ENCODE results near the gene MORN1.
A peak's percentile ranks its signal among the peaks of the same experiment; 100 is the strongest.

MORN1 gene

GRCh38 chr1:2394761-2395160 is 3.4 kb upstream of the MORN1 start:
- Histone ChIP-seq H3K4me3 (ENCODE audit: low read length) (no peak overlapping the region), H3K4me2 (ENCODE audit: low read length) (no peak overlapping the region), H3K27ac (ENCODE audit: low read depth, low read length) (no peak overlapping the region), H3K4me1 (ENCODE audit: control insufficient read depth, low read length) (peaks cover 28% of the 10 kb centered on the region), H3K36me3 (ENCODE audit: control insufficient read depth, low read length) (peaks cover 81% of the 10 kb centered on the region), H3K79me2 (ENCODE audit: control insufficient read depth, low read length) (peaks cover 76% of the 10 kb centered on the region), H3K9me3 (ENCODE audit: control insufficient read depth, insufficient read depth, low read length) (no peaks in the 10 kb centered on the region), H4K20me1 (ENCODE audit: control insufficient read depth, insufficient read depth, low read depth, low read length) (peaks cover 18% of the 10 kb centered on the region; the same call in 1 of the 2 replicates), H3K27me3 (ENCODE audit: control insufficient read depth, low read length) (no peaks in the 10 kb centered on the region), H3K9me2 (replicated peaks; ENCODE audit: control insufficient read depth, low read length) (no peaks in the 10 kb centered on the region), H3F3A (ENCODE audit: control insufficient read depth, insufficient read depth) (peaks cover 7% of the 10 kb centered on the region)
- TF ChIP-seq EZH2phosphoT487 (IDR thresholded peaks at IDR 0.05; ENCODE audit: borderline replicate concordance, low read length) (no peak), CTCF (IDR thresholded peaks at IDR 0.05; ENCODE audit: low read depth, low read length, poor library complexity, severe bottlenecking) (no peak)

- Histone ChIP-seq H3F3A (ENCODE audit: control insufficient read depth, insufficient read depth) (peaks cover 13% of the 10 kb centered on the region), H3K4me3 (ENCODE audit: low read length) (peak overlapping the region; percentile 96; the same call in 1 of the 2 replicates), H3K4me2 (ENCODE audit: low read length) (peak overlapping the region; percentile 94), H4K20me1 (ENCODE audit: control insufficient read depth, insufficient read depth, low read depth, low read length) (peaks cover 18% of the 10 kb centered on the region; the same call in 1 of the 2 replicates), H3K27me3 (ENCODE audit: control insufficient read depth, low read length) (no peaks in the 10 kb centered on the region), H3K9me2 (replicated peaks; ENCODE audit: control insufficient read depth, low read length) (no peaks in the 10 kb centered on the region), H3K36me3 (ENCODE audit: control insufficient read depth, low read length) (peaks cover 80% of the 10 kb centered on the region), H3K9me3 (ENCODE audit: control insufficient read depth, insufficient read depth, low read length) (no peaks in the 10 kb centered on the region), H3K27ac (ENCODE audit: low read depth, low read length) (no peak overlapping the region), H3K79me2 (ENCODE audit: control insufficient read depth, low read length) (peaks cover 74% of the 10 kb centered on the region), H3K4me1 (ENCODE audit: control insufficient read depth, low read length) (peaks cover 33% of the 10 kb centered on the region)
- TF ChIP-seq EZH2phosphoT487 (IDR thresholded peaks at IDR 0.05; ENCODE audit: borderline replicate concordance, low read length) (no peak), CTCF (IDR thresholded peaks at IDR 0.05; ENCODE audit: low read depth, low read length, poor library complexity, severe bottlenecking) (no peak)
Measured at GRCh38 chr1:2394220-2394619, 2.9 kb upstream of the MORN1 start.

- TF ChIP-seq CTCF (IDR thresholded peaks at IDR 0.05; ENCODE audit: low read depth, low read length, poor library complexity, severe bottlenecking) (no peak), EZH2phosphoT487 (IDR thresholded peaks at IDR 0.05; ENCODE audit: borderline replicate concordance, low read length) (no peak)
- H4K20me1 ChIP-seq (ENCODE audit: control insufficient read depth, insufficient read depth, low read depth, low read length), result peaks cover 18% of the 10 kb centered on the region; the same call in 1 of the 2 replicates
- no peaks in the 10 kb centered on the region for H3K27me3 ChIP-seq (ENCODE audit: control insufficient read depth, low read length)
- H3F3A ChIP-seq (ENCODE audit: control insufficient read depth, insufficient read depth), result peaks cover 20% of the 10 kb centered on the region
- peaks cover 41% of the 10 kb centered on the region for H3K4me1 ChIP-seq (ENCODE audit: control insufficient read depth, low read length)
- H3K4me3 ChIP-seq (ENCODE audit: low read length), result peak overlapping the region; percentile 96
- H3K36me3 ChIP-seq (ENCODE audit: control insufficient read depth, low read length), result peaks cover 73% of the 10 kb centered on the region
- H3K79me2 ChIP-seq (ENCODE audit: control insufficient read depth, low read length), result peaks cover 71% of the 10 kb centered on the region
- H3K9me2 ChIP-seq (replicated peaks; ENCODE audit: control insufficient read depth, low read length), result no peaks in the 10 kb centered on the region
- no peaks in the 10 kb centered on the region for H3K9me3 ChIP-seq (ENCODE audit: control insufficient read depth, insufficient read depth, low read length)
- peak overlapping the region; percentile 94 for H3K4me2 ChIP-seq (ENCODE audit: low read length)
- H3K27ac ChIP-seq (ENCODE audit: low read depth, low read length), result no peak overlapping the region
Measured at GRCh38 chr1:2393471-2393877, 2.1 kb upstream of the MORN1 start.
